SK-N-MC (cell line): ENCODE data around the gene MEMO1.

Experiments used
- EZH2 ChIP-seq: fragments of 200-600 bp; sonication (generic); IDR thresholded peaks from one replicate; pipeline ENCODE4 v1.6.1; 2017; ENCODE audit warnings: antibody characterized with exemption
- FOXP2 ChIP-seq: optimal IDR thresholded peaks from 2 replicates; pipeline ENCODE3; 2011; ENCODE audit warnings: mild to moderate bottlenecking, moderate library complexity; ENCODE audit not compliant: insufficient read depth; ENCODE audit errors: extremely low read length, control extremely low read depth
- POLR2AphosphoS5 ChIP-seq: IDR thresholded peaks from 2 replicates; pipeline ENCODE4 v1.6.1; 2012; ENCODE audit warnings: mild to moderate bottlenecking, low read depth, low read length, borderline replicate concordance

GRCh38 chr2:31909661-31910060, 101.1 kb downstream of the MEMO1 start:
- TF ChIP-seq POLR2AphosphoS5 (no peak), EZH2 (no peak), FOXP2 (no peak)
